Mesodermal cell (in vitro differentiated cells): ENCODE data around the gene SPATA3.

ENCODE experiments used
- H3K27ac ChIP-seq: 2 replicates; pipeline ENCODE4 v1.7.0; 2013; ENCODE audit warnings: mild to moderate bottlenecking, low read depth, low read length, moderate library complexity; ENCODE audit not compliant: severe bottlenecking
- H3K36me3 ChIP-seq: 2 replicates; pipeline ENCODE4 v1.7.1; 2013; ENCODE audit warnings: mild to moderate bottlenecking, low read length, moderate library complexity; ENCODE audit not compliant: control insufficient read depth, insufficient read depth
- H3K4me1 ChIP-seq: one replicate; pipeline ENCODE4 v1.7.1; 2013; ENCODE audit warnings: mild to moderate bottlenecking, low read length; ENCODE audit not compliant: insufficient read depth, control insufficient read depth, poor library complexity, severe bottlenecking
- H3K4me3 ChIP-seq: 2 replicates; pipeline ENCODE4 v1.7.0; 2013; ENCODE audit warnings: low read length, control low read depth, mild to moderate bottlenecking; ENCODE audit not compliant: insufficient read depth, poor library complexity, severe bottlenecking; ENCODE audit errors: extremely low read depth
- H3K9me3 ChIP-seq: 2 replicates; pipeline ENCODE4 v1.7.1; 2013; ENCODE audit warnings: mild to moderate bottlenecking, low read length, moderate library complexity; ENCODE audit not compliant: control insufficient read depth
- WGBS, 2 experiments: methylation state at CpG; one replicate each; pipeline ENCODE4 v1.1.5; 2013; ENCODE audit warnings: missing lambda C conversion rate in 2 of 2; ENCODE audit not compliant: insufficient coverage in 2 of 2; 5-methylcytosine and 5-hydroxymethylcytosine counted together

The SPATA3 gene

DNA sequence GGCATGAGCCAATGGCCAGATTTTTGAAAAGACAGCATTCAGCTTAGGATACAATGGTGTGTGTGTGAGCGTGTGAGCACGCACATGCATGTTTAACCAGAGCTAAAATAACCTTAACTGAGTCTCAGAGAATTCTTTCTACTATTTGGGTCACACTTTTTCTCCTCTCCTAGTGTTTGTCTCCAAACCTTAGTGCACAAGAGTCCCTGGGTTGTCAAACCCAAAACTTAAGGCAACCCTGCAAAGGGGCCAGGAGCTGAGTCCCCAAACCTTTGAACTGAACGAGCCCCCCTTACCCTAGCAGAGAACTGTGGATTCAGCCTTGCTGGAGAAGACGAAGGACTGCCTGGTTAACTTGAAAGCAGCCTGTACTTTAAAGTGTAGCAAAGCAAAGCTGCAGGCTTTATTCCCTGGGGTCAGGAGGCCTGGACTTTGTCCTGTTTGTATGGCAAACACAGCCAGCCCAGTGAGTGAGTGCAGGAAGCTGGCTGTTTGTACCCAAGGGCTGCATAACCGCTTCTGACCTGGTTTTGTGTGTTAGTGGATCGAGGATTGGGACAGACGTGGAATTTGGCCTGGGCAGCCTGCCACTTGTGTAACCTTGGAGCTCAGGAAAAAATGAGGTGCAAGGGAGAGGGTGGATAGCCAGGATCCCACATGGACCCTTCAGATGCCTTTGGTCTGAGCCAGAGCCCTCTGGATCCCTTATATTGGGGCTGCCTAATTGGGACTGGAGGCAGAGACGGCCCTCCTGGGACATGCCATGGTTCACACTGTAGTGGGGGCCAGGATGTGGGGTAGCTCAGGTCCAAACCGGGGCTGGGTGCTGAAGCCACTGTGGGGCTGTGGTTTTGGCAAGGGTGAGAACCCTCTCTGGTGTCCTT, 54.3 kb downstream of the SPATA3 start:
- Histone ChIP-seq H3K36me3 (no peaks in the 10 kb centered on the region), H3K9me3 (no peaks in the 10 kb centered on the region), H3K4me3 (no peak overlapping the region), H3K27ac (peak overlapping the region; percentile 25), H3K4me1 (peaks cover 9% of the 10 kb centered on the region)
- 83 to 91% methylated on average over 6 to 7 of the region's 9 CpGs for WGBS, 2 experiments

DNA sequence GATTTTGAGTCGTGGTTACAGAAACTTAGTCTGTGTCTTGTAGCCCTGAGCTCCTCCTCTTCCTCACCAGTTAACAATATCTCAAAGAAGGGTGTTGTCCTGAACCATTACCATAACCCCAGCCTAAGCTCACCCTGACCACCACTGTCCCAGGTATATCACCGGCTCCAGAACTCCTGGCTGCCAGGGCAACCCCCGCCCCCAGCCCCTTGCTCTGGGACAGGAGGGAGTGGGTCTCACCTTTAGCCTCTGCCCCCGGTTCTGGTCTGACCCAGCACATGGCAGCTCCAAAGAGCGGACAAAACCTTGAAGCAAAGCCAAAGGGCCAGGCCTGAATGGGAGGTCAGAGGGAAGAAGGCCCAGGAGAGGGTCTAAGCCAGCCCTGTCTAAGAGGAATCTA, 55.2 kb downstream of the SPATA3 start:
- no peak overlapping the region for H3K27ac ChIP-seq
- 92 to 93% methylated on average over 4 of the region's 5 CpGs for WGBS, 2 experiments
- H3K36me3 ChIP-seq, result no peaks in the 10 kb centered on the region

DNA sequence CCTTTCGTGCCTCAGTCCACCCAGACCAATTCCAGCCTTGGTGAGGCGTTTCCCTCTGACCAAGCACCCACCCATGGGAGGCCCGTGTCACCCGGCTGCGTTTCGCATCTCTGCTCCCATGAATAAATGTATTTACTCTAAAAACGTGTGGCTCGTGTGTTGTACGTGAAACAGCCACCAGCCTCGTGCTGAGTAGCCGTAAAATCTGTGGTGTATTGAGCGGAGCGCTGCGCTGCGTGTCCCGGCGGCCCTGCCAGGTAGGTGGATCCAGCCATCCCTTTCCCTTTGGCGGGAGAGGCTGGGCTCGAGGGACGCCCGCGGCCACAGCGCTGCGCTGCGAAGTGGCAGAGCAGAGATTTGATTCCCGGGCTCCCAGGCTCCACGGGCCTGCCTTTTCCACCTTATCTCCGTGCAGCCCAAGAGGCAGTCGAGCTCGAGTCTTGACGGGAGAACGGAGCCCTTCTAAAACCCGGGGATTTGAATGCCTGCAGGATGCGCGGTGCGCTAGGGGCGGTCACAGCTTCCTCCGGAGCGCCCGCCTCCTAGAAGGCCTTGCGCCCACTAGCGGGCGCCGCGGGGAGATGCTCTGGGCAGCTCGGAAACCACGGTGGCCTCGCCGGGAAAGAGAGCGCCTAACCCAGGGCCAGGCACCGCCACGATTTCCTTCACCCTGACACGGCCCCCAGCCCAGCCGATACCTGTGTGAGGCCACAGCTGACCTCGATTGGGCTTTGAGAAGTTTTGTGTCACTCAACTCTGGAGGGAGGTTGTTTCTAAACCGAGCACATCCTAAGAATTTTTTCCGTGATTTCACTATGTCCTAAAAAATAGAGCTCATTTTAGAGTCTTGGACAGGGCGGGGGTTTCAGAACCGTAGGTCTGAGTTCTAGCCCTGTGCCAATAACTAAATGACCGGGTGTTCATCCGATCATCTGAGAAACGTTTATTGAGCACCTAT, 56.9 kb downstream of the SPATA3 start:
- Histone ChIP-seq H3K4me3 (peak overlapping the region; percentile 43), H3K36me3 (no peaks in the 10 kb centered on the region), H3K4me1 (peaks cover 3% of the 10 kb centered on the region), H3K9me3 (no peaks in the 10 kb centered on the region), H3K27ac (no peak overlapping the region)
- 14 to 21% methylated on average over 54 of the region's 62 CpGs for WGBS, 2 experiments

More for the DNA sequence above, 55.2 kb downstream of the SPATA3 start:
- Histone ChIP-seq H3K4me3 (no peak overlapping the region), H3K4me1 (peaks cover 9% of the 10 kb centered on the region), H3K9me3 (no peaks in the 10 kb centered on the region)

DNA sequence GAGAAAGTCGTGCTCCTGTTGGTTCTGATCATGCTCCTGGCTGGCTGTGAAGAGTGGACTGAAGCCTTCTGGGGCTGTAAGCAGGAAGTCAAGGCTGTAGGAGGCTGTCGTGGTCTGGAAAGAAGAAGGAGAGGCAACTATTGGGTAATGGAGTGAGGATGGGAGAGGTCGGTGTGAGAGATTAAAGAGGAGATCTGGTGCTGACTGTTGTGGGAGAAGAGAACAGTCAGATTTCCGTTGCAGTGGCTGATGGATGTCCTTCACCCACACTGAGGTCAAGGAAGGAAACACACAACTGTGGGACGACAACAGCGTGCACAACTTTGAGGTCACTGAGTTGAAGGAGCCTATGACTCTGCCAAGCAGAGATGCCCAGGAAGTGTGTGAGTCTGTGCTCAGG, 57.9 kb downstream of the SPATA3 start:
- peaks cover 8% of the 10 kb centered on the region for H3K4me1 ChIP-seq
- no peak overlapping the region for H3K27ac ChIP-seq
- no peaks in the 10 kb centered on the region for H3K36me3 ChIP-seq
- 86 to 94% methylated on average over 6 of the region's 6 CpGs for WGBS, 2 experiments
- H3K4me3 ChIP-seq, result no peak overlapping the region
- H3K9me3 ChIP-seq, result no peaks in the 10 kb centered on the region

DNA sequence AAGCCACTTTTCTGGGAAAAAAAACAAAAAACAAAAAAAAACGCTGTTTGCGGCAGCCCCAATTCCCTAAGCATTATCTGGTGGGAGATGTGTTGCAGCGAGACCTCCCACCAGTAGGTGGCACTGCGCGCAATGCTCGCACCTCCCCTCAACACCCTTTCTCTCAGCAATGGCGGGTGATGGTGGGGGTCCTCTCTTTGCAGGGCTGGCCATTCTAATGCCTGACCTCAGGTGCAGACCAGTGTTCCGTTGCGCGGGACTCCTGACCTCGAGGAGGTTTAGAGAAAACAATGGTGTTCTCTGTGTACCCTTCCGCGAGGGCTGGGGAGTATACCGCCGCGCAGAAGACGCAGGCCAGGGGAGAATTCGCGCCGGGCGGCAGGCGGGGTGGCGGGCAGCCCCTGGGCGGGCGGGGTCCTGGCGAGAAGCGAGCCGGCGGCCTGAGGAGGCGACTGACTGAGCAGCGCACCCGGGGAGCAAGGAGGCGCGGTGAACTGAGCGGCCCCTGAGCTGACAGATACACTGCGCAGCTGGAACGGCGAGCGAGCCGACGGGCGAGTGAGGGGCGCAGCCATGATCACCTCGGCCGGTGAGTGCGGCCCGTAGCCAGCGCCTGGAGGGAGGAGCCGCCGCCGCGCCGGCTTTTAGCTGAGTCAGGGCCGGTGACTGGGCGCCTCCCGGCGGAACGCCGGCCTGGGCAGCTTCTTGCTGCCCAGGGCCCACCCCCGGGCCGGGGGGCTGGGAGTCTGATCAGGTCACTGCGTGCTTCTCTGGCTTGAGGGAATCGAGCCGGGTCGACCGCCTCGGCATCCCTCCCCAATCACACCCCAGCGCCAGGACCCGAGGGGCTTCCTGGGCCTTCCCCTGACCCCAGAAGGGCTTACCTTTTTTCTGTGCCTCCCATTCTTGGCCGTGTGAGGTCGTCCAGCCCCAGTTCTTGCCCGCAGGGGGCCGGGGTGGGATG, 60.8 kb downstream of the SPATA3 start, which contains the start of gene PSMD1:
Gene PSMD1, plus strand, starts transcription at position 415 of the 964 bp plus-strand sequence. Its CDS starts 159 bp downstream, at position 574.
- Histone ChIP-seq H3K9me3 (no peaks in the 10 kb centered on the region), H3K4me1 (peaks cover 13% of the 10 kb centered on the region), H3K27ac (peak within 1 kb of the TSS; percentile 98), H3K36me3 (peaks cover 24% of the 10 kb centered on the region), H3K4me3 (peak within 1 kb of the TSS; percentile 96)
- WGBS, 2 experiments, result 1% methylated on average over 60 to 65 of the region's 73 CpGs

DNA sequence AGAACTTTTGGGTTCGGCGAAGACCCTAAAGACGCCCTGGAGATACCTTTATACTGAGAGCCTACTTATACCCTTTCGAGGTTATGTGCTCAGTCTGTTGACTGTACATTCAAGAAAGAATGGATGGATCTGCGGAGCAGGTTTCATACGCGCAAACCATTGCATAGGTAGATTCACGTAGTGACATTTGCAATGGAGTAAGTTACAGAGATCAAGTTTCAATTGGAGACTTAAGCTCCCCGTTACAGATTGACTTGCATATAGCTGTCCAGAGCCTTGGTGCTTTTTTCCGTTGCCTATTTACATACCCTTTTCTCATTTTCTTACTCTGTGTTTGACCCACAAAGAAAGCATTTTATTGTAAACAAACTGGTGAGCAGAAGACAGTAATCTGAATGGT, 61.7 kb downstream of the SPATA3 start:
- peaks cover 31% of the 10 kb centered on the region for H3K36me3 ChIP-seq
- WGBS, 2 experiments, result 8 to 9% methylated on average over 8 to 9 of the region's 10 CpGs
- H3K4me1 ChIP-seq, result peaks cover 13% of the 10 kb centered on the region
- peak overlapping the region; percentile 96 for H3K4me3 ChIP-seq
- no peaks in the 10 kb centered on the region for H3K9me3 ChIP-seq
- H3K27ac ChIP-seq, result peak overlapping the region; percentile 98
